HG02981 (cell line): ENCODE measurements around the gene CHID1.

Experiments
- ATAC-seq: cut with Tn5 transposase; IDR thresholded peaks from one replicate; pipeline ENCODE4 v1.9.1; 2021; ENCODE audit warnings: mild to moderate bottlenecking, moderate library complexity; ENCODE audit not compliant: unreplicated experiment

Gene CHID1

DNA sequence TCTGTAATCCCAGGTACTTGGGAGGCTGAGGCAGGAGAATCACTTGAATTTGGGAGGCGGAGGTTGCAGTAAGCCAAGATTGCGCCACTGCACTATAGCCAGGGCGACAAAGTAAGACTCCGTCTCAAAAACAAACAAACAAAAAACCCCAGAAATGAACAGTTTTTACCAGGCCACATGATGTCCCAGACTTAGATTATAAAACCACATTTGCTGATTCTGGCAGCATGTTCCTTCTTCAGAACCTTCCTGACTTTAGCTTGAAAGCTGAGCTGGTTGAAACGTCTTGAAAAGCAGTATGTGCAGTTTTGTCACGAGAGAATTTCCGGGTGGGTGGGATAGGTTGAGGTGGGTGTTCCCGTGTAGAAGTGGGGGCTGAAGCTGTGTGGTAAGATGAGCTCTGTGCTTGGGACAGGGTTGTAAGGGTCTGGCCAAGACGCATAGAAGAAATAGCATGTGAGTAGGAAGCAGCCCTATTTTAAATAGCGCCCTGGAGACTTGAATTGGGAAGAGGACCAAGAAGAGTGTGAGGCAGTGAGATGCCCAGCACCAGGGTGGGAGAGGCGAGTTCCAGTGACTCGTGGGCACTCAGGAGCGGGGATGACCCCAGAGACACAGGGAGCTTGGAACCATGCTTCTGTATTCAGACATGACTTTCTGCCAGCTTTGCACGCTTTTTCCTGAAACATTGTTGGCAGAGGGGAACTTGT, 22.7 kb upstream of the CHID1 start:
- ATAC-seq: no peak

DNA sequence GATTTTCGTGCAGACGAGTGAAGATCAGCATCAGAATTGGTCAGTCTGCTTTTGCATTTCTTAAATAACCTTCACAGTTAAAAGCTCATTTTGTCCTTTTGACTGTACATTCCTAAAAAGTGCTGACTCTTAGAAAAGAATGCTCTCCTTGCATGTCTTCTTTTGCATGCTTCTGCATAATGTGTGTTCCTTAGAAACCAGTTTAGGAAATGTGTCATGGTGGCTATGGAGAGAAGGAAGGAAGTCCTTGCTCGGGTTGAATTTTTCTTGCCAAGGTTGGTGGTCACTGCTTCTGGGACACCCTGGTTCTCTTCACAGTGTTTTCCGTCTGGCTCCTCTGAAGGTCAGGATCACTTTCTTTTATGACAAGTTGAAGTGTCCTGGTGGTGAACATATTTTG, 21.8 kb upstream of the CHID1 start:
- ATAC-seq: no peak

DNA sequence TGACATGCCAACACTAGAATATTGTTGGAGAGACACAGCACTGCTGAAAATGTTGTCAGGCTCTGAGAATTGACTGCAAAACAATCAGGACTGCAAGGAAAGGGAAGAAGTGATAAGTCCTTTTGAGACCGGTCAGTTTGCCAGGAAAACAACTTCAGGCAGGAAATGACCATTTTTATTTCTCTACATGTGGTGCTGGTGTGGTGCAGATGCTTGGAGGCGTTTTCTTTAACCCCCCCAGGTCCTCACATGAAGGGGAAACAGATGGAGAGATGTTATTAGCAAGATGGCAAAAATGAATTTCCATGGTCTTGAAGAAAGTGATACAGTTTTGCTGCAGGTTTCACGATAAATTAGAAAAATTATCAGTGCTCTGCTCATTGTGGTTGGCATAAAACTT, 20.8 kb upstream of the CHID1 start:
- no peak for ATAC-seq

DNA sequence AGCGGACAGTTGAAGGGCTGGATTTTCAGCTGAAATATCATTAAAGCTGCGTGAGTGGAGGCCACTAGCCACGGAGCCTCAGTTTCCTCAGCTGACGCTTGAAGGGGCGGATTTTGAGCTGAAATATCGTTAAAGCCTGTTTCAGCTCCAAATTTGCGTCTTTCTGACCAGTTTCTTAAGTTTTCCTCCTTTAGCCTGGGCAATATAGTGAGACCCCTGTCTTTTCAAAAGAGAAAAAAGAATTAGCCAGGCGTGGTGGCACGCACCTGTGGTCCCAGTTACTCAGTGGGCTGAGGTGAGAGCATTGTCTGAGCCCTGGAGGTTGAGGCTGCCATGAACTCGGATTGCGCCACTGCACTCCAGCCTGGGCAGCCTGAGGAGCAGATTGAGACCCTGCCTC, 18.8 kb upstream of the CHID1 start:
- ATAC-seq: no peak

DNA sequence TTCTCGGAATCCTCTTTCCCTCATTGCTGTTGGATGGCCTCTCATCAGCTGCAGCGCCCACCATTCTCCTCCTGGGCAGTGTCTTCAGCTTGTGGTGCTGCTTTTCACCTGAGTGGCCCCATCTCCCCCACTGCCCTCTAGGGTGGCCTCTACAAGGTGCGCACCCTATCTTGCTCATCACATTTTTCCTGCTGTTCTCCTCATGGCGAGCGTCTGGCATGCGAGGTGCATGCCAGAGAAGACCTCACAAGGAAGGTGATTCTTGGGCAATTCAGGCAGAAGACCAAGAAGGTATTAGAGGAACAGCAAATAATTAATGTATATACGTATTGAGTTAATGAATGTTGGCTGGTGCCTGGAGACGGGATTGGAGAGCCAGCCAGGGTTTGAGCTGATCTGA, 18.2 kb upstream of the CHID1 start:
- ATAC-seq: no peak

DNA sequence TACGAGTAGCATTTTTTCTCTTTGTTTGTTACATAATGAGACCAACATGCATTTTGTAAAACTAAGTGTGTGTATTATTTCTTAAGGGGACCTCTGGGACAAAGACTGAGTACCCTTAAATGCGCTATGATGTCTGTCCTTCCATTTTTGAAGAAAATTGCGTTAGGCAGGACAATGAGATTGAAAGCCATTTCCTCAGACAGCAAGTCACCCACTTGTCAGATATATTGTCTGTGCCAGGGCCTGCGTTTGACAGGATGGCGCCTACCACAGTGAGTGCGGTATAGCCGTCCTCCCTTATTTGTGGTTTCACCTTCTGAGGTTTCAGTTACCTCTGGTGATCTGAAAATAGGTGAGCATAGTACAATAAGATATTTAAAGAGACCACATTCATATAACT, 17.3 kb upstream of the CHID1 start:
- ATAC-seq: no peak

DNA sequence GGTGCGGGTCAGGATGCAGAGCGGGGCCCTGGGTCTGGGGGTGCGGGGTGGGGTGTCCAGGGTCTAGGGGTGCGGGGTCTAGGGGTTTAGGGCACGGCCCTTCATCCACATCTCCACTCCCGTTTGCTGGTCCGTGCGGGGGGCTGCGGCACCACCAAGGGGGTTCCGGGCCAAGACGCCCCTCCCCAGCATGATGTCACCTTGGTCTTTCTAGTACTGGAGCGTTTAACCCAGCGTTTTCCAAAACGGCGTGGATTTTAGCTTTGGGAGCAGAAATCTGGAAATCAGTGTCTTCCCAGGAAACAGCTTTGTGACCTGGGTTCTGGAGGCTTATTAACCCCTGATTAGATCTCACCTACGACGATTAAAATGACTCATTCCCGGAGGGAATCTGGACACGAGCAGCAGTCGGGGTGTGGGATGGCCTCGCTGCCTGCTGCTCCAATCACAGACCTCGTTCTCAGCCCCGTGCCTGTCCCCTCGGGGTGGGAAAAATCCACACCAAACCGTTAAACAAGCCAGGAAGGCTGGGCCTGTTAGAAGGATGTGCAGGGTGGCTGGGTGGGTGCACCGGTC, 15.8 kb upstream of the CHID1 start:
- no peak for ATAC-seq

DNA sequence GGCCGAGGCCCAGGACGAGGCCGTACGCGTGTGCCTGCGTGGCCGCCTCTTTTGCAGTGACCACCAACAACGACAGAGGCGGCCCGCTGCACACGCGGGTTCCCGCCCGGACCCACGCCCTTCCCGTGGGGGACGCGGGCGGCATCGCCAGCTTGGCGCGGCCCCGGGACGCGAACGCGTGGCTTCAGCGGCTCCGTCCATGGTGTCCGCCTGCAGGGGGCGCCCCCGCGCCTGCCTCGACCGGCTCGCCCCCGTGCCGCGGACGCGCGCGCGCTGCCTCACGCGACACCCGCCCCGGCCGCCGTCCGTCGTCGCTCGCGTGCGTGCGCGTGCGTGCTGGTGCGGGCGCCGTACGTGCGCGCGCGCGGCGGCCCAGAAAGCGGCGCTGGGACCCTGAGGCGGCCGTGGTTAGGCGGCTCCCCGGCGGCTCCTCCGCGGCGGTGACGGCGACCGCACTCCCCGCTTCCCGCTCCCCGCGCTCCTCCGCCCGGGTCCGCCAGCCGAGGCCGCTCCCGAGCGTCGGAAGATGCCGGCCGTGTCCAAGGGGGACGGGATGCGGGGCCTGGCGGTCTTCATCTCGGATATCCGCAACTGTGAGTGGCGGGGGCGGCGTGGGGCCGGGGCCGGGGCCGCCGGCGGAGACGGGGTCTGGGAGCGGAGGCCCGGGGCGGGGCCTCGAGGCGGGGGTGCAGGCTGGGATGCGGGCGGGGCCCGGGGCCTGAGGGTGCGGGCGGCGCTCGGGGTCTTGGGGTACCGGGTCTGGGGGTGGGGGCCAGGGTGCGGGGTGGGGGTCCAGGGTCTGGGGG, 15.1 kb upstream of the CHID1 start, which contains the start of gene AP2A2:
TSS of gene AP2A2 (plus strand) at position 375 of the 806 bp plus-strand sequence. CDS start at position 527, 152 bp downstream.
- ATAC-seq: peak; percentile 60

DNA sequence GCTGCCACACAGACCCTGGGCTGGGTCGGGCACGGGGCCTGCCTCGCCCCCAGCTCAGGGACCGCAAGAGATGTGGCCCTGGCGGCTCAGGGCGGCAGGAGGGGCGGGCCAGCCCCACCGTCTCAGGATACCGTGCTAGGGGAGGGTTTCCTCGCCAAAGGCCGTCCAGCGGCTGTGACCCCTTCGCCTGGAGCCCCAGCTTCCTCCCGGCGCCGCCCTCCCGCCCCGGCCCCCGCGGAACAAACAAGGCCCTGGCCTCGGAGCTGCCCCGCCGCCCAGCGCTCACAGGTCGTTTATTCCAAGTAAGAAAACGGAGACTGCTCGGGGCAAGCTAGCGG, 14.5 kb upstream of the CHID1 start:
- ATAC-seq: no peak

DNA sequence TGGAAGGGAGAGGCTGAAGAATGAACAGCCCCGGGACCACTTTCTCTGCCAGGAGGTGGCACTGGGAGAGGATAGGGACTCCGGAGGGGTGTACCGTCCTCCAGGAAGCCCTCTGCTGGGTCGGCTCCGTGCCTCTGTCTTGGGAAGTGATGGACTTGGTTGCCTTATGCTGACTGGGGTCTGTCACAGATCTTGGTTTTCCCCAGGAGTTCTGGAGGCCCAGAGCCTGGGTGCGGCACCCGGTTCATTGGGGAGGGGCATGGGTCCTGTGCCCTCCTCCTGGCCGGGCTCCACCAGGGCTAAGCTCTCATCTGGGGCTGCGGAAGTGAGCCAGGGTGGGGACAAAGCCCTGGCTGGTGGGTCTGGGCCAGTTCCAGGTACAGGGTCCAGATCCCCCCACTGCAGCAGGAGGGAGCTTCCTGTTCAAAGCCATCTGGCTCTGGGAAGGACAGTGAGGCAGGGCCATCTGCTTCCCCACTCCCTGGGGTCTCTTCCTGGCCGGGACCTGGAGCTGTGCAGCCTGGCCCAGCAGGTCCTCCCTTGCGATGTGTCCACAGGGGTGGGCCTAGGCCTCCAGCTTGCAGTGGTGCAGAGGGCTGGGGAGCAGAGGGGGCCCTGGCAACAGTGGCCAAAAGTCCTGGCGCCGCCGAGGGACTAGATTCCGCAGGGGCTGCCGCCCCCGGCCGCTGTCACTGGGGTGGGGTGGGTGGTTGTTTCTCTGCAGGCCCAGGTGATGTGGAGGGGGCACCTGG, 14.0 kb upstream of the CHID1 start:
- ATAC-seq: no peak

DNA sequence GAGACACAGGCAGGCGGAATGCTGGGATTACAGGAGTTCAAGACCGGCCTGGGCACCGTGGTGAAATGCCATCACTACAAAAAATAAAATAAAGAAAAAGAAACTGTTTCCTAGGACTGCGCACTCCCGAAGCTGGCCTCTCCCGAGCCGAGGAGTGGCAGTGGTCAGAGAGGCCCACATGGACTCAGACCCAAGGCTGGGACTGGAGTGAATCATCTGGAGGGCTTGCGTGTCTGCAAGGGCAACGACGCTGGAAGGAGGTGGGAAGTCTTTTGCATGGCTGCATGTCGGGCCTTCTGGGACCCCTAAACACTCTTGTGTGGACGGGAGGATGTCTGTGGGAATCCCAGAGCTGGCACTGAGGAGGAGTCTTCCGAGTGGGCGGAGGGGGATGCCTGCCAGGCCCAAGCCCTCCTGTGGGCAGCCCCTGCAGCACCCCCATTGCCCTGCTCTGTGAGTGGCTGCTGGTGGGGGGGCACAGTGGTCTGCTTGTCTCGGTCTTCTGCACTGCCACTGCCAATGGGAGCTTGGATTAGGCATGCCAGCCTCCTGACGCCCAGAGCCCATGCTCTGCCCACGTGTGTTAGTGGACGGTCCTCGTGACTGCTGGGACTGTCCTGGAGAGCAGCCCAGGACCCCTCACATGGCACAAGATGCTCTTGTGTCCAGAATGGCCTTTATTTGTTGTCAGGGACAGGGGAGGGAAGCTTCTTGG, 13.2 kb upstream of the CHID1 start:
- no peak for ATAC-seq

DNA sequence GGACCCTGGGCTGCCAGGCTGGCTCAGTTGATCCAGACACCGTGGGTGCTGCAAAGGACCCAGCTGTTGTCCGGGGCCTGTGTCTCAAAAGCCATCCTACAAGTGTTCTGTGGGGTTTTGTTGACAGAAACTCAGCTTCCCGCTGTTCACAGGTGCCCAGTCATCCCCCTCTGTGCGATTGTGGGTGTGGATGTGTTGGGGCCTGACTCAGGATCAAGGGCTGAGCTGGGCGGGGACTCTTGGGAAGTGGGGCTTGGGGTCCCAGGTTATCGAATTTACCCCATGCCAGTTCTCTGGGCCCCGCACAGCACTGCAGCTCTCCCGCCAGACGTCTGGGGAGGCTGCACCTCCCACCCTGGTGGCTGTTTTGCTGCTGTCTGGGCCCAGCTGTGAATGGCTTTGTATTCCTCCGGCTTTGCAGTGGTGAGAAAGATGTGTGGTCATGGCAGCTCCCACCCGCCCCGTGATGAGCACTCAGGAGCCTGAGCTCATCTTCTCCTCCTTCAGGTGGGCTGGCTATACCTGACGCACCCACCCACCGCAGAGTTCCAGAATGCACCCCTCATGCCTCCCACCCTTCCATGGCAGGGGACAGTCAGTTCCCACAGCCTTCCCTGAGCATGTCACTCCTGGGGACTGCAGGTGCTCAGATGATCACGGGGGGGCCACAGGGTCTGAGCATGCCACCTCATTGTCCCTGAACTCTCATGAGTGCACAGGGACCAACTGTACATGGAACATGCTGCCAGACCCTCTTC, 11.5 kb upstream of the CHID1 start:
- no peak for ATAC-seq

DNA sequence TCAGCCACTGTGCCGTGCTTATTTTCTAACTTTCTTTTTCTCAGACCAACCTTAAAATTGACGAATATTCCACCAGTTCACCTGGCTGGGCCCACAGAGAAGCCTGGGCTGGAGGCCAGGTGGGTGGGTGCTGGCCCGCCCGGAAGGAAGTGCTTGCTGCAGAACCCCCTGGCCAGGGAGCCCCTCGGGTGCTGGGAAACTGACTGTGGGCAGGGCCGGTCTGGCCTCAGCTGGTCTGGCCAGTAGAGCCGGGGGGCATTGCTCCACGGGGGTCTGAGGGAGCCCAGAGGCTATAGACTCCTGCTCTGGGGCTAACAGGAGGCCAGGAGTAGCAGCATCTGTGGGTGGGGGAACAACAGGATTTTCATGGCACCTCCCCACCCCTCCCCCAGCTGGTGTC, 6.8 kb upstream of the CHID1 start:
- no peak for ATAC-seq

DNA sequence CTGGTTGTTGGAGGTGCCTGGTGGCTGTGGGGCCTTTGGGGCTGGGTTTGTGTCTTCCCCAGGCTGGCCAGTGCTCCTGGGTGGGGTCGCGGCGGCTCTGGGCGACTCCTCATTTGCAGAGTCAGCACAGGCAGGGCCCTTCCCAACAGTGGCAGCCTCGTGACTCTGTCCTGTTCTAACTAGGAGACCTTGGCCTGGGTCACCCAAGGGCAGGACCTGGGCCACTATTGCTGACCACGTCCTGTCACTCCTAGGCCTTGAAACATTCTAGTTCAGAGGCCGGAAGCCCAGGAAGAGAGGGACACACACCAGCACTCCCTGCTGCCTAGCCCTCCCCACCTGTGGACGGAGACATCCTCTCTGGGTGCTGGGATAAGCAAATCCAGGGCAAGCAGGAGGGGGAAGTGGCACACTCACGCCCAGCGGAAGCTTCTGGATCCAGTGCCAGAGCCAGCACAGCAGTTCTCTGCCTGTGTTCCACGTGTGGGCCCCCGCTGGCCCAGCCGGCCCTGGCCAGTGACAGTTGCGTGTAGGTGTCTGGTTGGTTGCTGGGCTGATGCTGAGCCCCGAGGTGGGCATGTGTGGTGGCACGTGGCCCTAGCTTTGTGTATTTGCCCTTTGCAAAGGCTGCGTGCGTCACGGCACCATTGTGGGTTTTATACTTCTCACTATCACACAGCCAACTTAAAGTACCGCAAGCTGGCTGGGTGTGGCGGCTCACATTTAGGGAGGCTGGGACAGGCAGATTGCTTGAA, 4.3 kb upstream of the CHID1 start:
- no peak for ATAC-seq

DNA sequence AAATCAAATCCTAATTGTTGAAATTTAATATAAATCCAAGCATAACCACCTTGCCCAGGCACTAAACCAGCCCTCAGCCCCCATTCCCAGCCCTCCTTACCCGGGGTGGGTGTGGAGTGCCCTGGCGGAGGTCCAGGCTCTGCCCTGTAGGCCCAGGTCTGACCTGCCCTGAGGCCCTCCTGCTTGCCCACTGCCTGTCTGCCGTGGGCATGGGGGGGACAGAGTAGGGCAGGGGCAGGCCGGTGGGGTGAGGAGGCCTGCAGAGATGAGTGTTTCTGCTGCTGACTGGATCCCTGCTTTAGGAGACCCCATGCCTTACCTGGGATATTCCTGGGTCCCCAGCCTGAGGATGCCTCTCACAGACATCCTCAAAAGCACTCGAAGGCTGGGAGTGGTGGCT, 3.6 kb upstream of the CHID1 start:
- no peak for ATAC-seq

DNA sequence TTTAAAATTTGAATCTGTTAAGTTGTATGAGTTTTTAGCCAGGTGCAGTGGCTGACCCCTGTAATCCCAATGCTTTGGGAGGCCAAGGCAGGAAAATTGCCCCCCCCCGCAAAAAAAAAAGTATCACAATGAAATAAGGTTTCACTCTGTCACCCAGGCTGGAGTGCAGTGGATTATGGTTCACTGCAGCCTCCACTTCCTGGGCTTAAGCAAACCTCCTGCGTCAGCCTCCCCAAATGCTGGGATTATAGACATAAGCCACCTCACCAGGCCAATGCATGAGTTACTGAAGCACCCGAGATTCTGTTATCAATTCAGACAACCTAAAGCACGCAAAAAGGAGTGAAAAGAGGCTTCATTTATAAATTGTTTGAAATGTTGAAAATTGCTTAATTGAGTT, 2.4 kb upstream of the CHID1 start:
- no peak for ATAC-seq

DNA sequence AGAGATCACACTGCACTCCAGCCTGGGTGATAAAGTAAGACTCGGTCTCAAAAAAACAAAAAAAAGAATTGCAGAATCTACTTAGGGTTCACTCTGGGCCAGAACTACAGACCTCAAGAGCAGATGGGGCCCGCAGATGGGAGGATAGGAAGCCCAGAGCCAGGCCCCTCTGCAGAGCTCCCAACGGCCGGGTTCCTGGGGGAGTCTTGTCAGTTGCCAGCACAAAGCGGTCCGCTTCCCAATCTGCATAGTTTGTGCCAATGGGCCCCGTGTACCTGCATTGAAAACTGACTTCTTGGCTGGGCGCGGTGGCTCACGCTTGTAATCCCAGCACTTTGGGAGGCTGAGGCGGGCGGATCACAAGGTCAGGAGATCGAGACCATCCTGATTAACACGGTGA, 1.7 kb upstream of the CHID1 start:
- no peak for ATAC-seq

DNA sequence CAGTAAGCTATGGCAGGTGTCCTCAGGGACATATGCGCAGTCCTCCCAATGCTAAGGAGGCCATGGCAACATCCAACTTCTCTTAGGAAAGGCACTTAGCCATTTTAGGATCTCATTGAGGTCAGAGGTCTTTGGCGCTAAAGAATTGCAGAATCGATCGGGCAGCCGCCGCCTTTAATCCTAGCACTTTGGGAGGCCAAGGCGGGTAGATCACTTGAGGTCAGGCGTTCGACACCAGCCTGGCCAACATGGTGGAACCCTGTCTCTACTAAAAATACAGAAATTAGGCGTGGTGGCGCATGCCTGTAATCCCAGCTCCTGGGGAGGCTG, 1.2 kb upstream of the CHID1 start:
- no peak for ATAC-seq

DNA sequence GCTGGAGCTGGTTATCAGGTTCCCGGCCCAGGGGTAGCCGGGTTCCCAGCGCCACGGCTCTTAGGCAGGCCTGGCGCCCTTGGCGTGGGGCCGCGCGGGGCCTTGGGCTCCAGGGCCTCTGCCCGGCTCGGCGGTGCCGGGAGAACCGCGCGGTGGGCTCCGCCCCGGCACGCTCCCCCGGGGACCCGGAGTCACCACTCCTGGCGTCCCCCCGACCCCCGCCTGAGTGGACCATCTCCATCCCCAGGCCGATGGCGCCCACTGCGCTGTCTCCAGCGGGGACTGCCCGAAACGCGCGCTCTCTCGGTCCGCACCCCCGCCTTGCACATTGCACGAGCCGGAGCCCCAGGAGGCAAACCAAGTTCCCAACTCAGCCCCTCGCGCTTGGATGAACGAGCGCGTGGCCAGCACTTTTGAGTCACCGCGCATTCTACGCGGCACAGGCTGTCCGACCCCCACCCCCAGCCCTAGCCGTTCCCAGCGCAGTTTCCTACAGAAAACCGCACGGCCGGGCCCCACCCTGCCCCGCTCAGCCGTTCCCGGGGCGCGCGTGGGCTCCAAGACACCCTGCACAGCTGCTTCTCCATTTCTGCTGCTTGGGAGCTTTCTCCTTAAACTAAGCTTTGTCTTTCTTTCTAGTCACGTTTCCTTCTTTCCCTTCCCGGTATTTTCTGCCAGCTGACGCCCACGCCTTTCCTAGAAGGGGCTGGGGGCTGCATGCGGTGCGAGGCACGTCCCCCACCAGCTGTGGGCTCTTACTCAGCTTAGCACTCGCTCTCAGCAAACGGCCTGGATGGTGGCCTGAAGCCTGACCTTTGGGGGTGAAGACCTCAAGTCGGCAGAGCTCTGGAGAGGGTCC, 650 bp upstream of the CHID1 start:
- ATAC-seq: peak; percentile 25
